Activated CD8-positive, alpha-beta memory T cell treated with anti-CD3 and anti-CD28 coated beads for 1 hour (primary cell): ENCODE measurements around the gene SCYGR1.
"Not testable (repeated sequence)": the region's sequence is repeated elsewhere in the genome, so short reads cannot be mapped to it uniquely, and the experiment has no call there.

ENCODE experiments used
- DNase-seq, 2 donors: peaks; one replicate each; pipeline ENCODE4 v3.0.0-alpha.2; 2020; ENCODE audit warnings: low read depth in 1 of 2; ENCODE audit errors: extremely low read depth in 1 of 2

Gene SCYGR1

GRCh38 chr2:227387583-227387982 is at the start of gene SCYGR1:
Gene SCYGR1, minus strand, starts transcription at chr2:227387949. Its CDS starts 0 bp downstream, at chr2:227387949.
- not testable (repeated sequence) for DNase-seq

- no peak for DNase-seq
These were observed 48.9 kb upstream of the SCYGR1 start for GRCh38 chr2:227436436-227437174.

GRCh38 chr2:227433171-227433570 is 45.4 kb upstream of the SCYGR1 start:
- no peak for DNase-seq

GRCh38 chr2:227430639-227431038 is 42.9 kb upstream of the SCYGR1 start:
- DNase-seq: no peak

- no peak for DNase-seq
These were observed 41.1 kb upstream of the SCYGR1 start for GRCh38 chr2:227428731-227429285.

GRCh38 chr2:227423656-227424499 is 36.1 kb upstream of the SCYGR1 start:
- DNase-seq: no peak

GRCh38 chr2:227420087-227421052 is 32.6 kb upstream of the SCYGR1 start:
- DNase-seq: no peak

- DNase-seq: no peak
These were observed 29.0 kb upstream of the SCYGR1 start for GRCh38 chr2:227416701-227417100.

- no peak for DNase-seq
These were observed 28.0 kb upstream of the SCYGR1 start for GRCh38 chr2:227415538-227416424.

- DNase-seq: no peak
These were observed 27.1 kb upstream of the SCYGR1 start for GRCh38 chr2:227414846-227415245.

- DNase-seq: no peak
These were observed 25.6 kb upstream of the SCYGR1 start for GRCh38 chr2:227413371-227413770.

GRCh38 chr2:227412877-227413276 is 25.1 kb upstream of the SCYGR1 start:
- no peak for DNase-seq

GRCh38 chr2:227411990-227412350 is 24.2 kb upstream of the SCYGR1 start:
- no peak for DNase-seq

- DNase-seq: no peak
These were observed 23.7 kb upstream of the SCYGR1 start for GRCh38 chr2:227411320-227411989.

- DNase-seq: no peak
These were observed 22.4 kb upstream of the SCYGR1 start for GRCh38 chr2:227410191-227410590.

GRCh38 chr2:227407591-227408151 is 19.9 kb upstream of the SCYGR1 start:
- DNase-seq: no peak

- DNase-seq: no peak
These were observed 18.7 kb upstream of the SCYGR1 start for GRCh38 chr2:227406177-227407031.
